Retina (tissue), 1 donor: ENCODE results near the gene WDR90.
"Not testable (repeated sequence)": the region's sequence is repeated elsewhere in the genome, so short reads cannot be mapped to it uniquely, and the experiment has no call there.

Experiments
- DNase-seq: peaks from one replicate; pipeline ENCODE4 v3.0.0-alpha.2; 2016

The WDR90 gene

GRCh38 chr16:677316-678190, 28.4 kb downstream of the WDR90 start:
- no peak for DNase-seq

GRCh38 chr16:678209-678857, 29.2 kb downstream of the WDR90 start:
- no peak for DNase-seq

DNA sequence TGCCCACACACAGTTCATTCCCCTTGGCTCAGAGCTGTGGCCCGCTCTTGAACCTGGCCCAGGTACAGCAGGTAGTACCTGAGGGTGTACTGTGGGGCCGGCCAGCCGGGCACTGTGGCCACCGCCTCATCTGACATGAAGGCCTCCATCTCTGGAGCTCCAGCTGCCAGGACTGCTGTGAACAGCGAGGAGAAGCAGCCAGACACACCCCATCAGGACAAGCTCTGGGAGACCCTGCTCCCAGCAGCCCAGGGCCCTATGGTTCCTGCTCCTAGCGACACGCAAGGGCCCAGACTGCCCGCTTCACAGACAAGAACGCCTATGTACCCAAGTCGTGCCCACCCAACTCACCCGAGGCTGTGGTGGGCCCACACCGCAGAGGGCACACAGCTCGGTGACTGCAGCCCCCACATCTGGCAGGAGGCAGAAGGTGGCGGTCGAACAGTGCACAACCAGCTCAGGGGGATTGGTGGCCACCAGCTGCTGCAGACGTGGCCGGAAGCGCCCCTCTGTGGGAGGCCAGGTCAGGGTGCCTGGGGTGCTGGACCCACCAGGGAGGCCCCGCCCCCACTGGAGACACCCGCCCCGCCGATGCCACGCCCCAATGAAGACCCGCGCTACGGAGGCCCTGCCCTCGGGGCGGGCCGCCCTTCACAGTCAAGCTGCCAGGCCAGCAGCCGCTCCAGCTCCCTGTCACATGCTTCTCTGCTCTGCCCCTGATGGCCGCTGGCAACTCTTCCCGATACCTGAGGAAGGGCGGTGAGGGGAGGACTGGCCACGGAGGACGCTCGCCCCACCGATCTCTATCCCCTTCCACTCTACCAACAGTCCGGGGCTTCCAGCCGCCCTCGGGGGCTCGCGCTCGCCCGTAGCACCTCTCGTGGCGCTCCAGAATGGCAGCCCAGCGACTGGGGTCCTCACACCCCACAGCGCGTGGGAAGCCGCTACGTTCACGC, 30.0 kb downstream of the WDR90 start:
- peak; percentile 88 for DNase-seq

- peak; percentile 90 for DNase-seq
Measured at GRCh38 chr16:679814-680624, 30.9 kb downstream of the WDR90 start, which contains the start of gene STUB1. TSS of gene STUB1 (plus strand) at chr16:680410. CDS start at chr16:680526, 116 bp downstream.

GRCh38 chr16:680625-680945, 31.4 kb downstream of the WDR90 start:
- no peak for DNase-seq

DNA sequence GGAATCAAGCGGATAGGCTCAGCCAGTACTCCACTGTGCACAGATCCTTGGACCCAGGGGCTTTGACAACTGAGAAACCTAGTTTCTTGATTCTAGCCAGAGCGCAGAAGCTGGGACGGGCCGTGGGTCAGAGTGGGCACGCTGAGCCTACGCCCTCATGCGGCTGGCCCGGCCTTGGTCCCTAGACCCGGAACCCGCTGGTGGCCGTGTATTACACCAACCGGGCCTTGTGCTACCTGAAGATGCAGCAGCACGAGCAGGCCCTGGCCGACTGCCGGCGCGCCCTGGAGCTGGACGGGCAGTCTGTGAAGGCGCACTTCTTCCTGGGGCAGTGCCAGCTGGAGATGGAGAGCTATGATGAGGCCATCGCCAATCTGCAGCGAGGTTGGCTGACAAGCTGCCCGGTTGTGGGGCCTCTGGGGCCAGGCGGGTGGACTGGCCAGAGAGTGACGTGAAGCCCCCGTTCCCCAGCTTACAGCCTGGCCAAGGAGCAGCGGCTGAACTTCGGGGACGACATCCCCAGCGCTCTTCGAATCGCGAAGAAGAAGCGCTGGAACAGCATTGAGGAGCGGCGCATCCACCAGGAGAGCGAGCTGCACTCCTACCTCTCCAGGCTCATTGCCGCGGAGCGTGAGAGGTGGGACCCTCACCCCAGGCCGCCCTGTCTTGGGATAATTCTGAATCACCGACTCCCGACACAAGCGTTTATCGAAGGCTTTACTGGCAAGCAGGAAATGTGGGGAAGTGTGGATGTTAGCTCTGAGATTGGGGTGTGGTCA, 32.0 kb downstream of the WDR90 start:
- DNase-seq = no peak

DNA sequence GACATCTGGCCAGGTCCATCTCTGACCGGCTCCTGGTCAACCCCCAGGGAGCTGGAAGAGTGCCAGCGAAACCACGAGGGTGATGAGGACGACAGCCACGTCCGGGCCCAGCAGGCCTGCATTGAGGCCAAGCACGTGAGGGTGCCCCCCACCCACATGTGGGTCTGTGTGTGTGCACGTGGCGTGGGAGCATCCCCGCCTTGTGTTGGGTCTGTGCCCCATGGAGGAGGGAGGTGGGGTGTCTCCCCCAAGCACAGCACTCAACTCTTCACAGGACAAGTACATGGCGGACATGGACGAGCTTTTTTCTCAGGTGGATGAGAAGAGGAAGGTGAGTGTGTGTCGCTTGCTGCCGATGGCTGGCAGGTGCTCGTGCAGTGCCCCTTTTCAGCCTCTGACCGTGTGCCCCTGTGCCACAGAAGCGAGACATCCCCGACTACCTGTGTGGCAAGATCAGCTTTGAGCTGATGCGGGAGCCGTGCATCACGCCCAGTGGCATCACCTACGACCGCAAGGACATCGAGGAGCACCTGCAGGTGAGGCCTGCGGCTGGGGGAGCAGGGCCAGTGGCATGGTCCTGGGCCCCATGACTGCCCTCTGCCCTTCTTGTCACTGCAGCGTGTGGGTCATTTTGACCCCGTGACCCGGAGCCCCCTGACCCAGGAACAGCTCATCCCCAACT, 32.7 kb downstream of the WDR90 start:
- no peak for DNase-seq

DNA sequence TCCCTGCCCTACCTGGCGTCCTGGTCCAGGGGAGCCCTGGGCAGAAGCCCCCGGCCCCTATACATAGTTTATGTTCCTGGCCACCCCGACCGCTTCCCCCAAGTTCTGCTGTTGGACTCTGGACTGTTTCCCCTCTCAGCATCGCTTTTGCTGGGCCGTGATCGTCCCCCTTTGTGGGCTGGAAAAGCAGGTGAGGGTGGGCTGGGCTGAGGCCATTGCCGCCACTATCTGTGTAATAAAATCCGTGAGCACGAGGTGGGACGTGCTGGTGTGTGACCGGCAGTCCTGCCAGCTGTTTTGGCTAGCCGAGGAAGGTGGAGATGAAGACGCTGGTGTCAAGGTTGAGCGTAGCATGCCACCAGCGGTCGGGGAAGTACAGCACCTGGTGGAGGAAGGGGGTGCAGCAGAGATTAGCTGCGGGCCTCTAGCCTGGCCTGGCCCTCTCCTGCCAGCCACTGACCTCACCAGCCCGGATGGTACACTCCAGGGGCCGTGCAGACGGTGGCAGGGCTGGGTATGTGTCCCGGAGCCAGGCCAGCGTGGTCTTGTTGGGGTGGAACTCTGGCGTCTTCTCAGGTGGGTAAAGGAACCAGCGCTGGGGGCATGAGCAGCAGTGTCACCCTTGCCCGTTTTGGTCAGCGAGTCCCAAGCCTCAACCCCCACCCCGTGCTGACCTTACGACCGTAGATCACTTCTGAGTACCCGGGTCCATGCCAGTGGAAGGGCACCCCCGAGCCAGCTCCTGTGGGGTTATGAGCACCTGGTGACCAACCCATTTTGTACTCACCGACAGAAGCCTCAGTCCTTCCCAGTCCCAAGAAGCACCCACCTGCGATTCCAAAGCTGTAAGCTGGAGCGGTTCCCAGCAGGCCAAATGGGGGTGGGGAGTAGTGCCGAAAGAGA, 33.6 kb downstream of the WDR90 start:
- DNase-seq = no peak

GRCh38 chr16:683396-684070, 34.4 kb downstream of the WDR90 start:
- DNase-seq = no peak

- peak; percentile 98 for DNase-seq
Measured at GRCh38 chr16:684071-684794, 35.1 kb downstream of the WDR90 start, which contains the start of gene JMJD8. TSS of gene JMJD8 (minus strand) at chr16:684334. CDS start at chr16:684319, 15 bp downstream.

- DNase-seq = no peak
Measured at GRCh38 chr16:684961-685696, 36.0 kb downstream of the WDR90 start.

DNA sequence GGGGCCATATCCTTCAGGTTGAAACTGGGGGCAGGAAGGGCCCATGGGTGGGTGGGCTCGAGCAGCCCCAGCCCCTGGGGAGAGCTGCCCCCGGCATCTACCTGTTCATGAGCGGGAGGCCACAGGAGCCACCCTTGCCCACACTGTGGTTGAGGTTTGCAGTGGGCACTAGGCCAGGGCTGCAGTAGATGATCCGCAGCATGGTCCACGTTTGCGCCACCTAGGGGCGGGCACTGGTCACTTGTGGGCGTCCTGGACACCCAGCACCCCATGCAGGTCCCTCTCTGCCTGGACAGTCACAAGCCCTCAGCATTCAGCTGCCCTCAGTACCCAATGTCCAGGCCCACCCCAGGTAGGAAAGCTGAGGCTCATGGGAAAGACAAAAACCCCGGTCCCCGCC, 36.8 kb downstream of the WDR90 start:
- no peak for DNase-seq

GRCh38 chr16:686459-687260, 37.5 kb downstream of the WDR90 start:
- no peak for DNase-seq

DNA sequence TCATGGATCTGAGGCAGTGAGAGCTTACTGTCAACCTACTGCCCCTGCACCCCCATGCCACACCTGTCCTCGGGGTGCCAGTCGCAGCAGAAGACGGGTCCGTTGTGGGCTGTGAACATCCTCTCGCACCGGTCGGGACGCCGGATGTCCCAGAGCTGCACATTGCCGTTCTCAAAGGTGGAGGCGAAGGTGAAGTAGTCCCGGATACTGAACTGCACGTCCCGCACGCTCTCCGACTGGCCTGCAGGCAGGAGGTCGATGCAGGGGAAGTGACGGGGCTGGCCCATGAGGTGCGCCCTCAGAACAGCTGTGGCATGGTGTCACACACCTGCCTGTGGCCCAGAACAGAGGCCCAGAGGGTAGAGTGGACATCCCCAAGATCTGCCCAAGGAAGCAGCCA, 38.3 kb downstream of the WDR90 start:
- DNase-seq = no peak

- no peak for DNase-seq
Measured at GRCh38 chr16:689175-689897, 40.2 kb downstream of the WDR90 start.

DNA sequence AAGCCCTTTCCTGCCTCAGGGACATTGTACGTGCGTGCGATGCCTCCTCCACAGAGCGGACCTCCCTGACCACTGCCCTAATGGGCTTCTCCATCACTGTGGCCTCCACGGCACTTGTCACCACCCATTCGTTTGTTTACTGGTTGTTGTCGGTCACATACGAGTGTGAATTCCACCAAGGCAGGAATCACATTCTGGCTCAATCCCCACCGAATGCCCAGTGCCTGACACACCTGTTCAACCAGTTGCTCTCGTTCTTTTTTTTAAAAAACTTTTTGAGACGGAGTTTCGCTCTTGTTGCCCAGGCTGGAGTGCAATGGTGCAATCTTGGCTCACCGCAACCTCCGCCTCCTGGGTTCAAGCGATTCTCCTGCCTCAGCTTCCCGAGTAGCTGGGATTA, 42.1 kb downstream of the WDR90 start:
- DNase-seq = not testable (repeated sequence)
